Smooth muscle cell (in vitro differentiated cells): ENCODE measurements around the gene ASB6. TPM values are rescaled to one million over a fixed set of nuclear protein-coding genes. Genes with fewer than 3 reads are reported as not detected.
"Not testable (repeated sequence)": the region's sequence is repeated elsewhere in the genome, so short reads cannot be mapped to it uniquely, and the experiment has no call there.

Experiments
- DNase-seq: peaks from one replicate; lab custom pipeline; 2025; ENCODE audit not compliant: unreplicated experiment; lab: John Stamatoyannopoulos, UW
- H2AFZ ChIP-seq: fragments of 200-600 bp; sonication (generic); 2 replicates; pipeline ENCODE4 v1.6.0; 2016; ENCODE audit warnings: antibody characterized with exemption, low read depth, mild to moderate bottlenecking
- H3F3A ChIP-seq: fragments of 200-600 bp; sonication (generic); 2 replicates; pipeline ENCODE4 v1.6.0; 2017; ENCODE audit warnings: antibody characterized with exemption, low read depth
- H3K27ac ChIP-seq: fragments of 200-600 bp; sonication (generic); 2 replicates; pipeline ENCODE4 v1.5.1; 2016; ENCODE audit warnings: low read depth, mild to moderate bottlenecking
- H3K27me3 ChIP-seq: fragments of 200-600 bp; sonication (generic); 2 replicates; pipeline ENCODE4 v1.6.1; 2016; ENCODE audit warnings: low read depth, mild to moderate bottlenecking
- H3K36me3 ChIP-seq: fragments of 200-600 bp; sonication (generic); 2 replicates; pipeline ENCODE4 v1.5.1; 2016; ENCODE audit warnings: low read depth
- H3K4me1 ChIP-seq: fragments of 200-600 bp; sonication (generic); 2 replicates; pipeline ENCODE4 v1.5.1; 2016; ENCODE audit warnings: low read depth
- H3K4me2 ChIP-seq: fragments of 200-600 bp; sonication (generic); 2 replicates; pipeline ENCODE4 v1.6.0; 2016; ENCODE audit warnings: mild to moderate bottlenecking
- H3K4me3 ChIP-seq: fragments of 200-600 bp; sonication (generic); 2 replicates; pipeline ENCODE4 v1.5.1; 2016; ENCODE audit warnings: mild to moderate bottlenecking
- H3K79me2 ChIP-seq: fragments of 200-600 bp; sonication (generic); 2 replicates; pipeline ENCODE4 v1.6.0; 2016; ENCODE audit warnings: low read depth, mild to moderate bottlenecking
- H3K9ac ChIP-seq: fragments of 200-600 bp; sonication (generic); 2 replicates; pipeline ENCODE4 v1.6.0; 2016; ENCODE audit warnings: low read depth
- H3K9me3 ChIP-seq: fragments of 200-600 bp; sonication (generic); replicated peaks from 2 replicates; pipeline ENCODE4 v1.5.1; 2016; ENCODE audit warnings: low read depth
- H4K20me1 ChIP-seq: fragments of 200-600 bp; sonication (generic); 2 replicates; pipeline ENCODE4 v1.6.0; 2016; ENCODE audit warnings: low read depth
- WGBS: methylation state at CpG from one replicate; pipeline ENCODE4 v1.1.7; 2016; ENCODE audit warnings: low lambda C conversion rate; 5-methylcytosine and 5-hydroxymethylcytosine counted together
- polyA plus RNA-seq: library from polyadenylated mRNA; unstranded; fragments of >200 nt; fragmentation: Nextera tagmentation; extraction: Ambion mirVana; gene quantifications from 2 replicates; pipeline ENCODE4 v1.2.1, GENCODE V29; 2016
- total RNA-seq: library from RNA; depleted of rRNA; stranded (reverse); fragments of >200 nt; gene quantifications from 2 replicates; pipeline ENCODE4 v1.2.3, GENCODE V29; 2014
- TF ChIP-seq, protein P1 (sequence below): fragments of 200-600 bp; sonication (generic); IDR thresholded peaks from 2 replicates; pipeline ENCODE4 v1.5.1; 2017; ENCODE audit warnings: borderline replicate concordance, mild to moderate bottlenecking, antibody characterized with exemption; ENCODE audit not compliant: insufficient read depth, poor library complexity, severe bottlenecking

The ASB6 gene
- total and polyA plus RNA-seq, 2 experiments from 2014 or later = 13.8 to 26.0 TPM

GRCh38 chr9:129664746-129665388, 22.9 kb upstream of the ASB6 start:
- 9% methylated on average over 20 of the region's 36 CpGs for WGBS
- peak overlapping the region; percentile 57 for H3K4me3 ChIP-seq

GRCh38 chr9:129662239-129662638, 20.3 kb upstream of the ASB6 start:
- Histone ChIP-seq H3F3A (peaks cover 13% of the 10 kb centered on the region), H3K79me2 (peaks cover 12% of the 10 kb centered on the region)
- not testable (repeated sequence) for H3K4me1 ChIP-seq, H3K27ac ChIP-seq, H3K4me3 ChIP-seq, H3K36me3 ChIP-seq, H4K20me1 ChIP-seq, H2AFZ ChIP-seq, H3K9ac ChIP-seq, H3K4me2 ChIP-seq, H3K27me3 ChIP-seq, H3K9me3 ChIP-seq, DNase-seq
- WGBS = 98% methylated on average over 3 of the region's 3 CpGs

More at GRCh38 chr9:129664746-129665388, 22.9 kb upstream of the ASB6 start:
- DNase-seq = peak; percentile 50
- Histone ChIP-seq H3F3A (peaks cover 13% of the 10 kb centered on the region), H3K27ac (peak overlapping the region; percentile 45), H3K79me2 (peaks cover 32% of the 10 kb centered on the region), H2AFZ (peak overlapping the region; percentile 87), H3K9me3 (no peaks in the 10 kb centered on the region), H3K9ac (no peak overlapping the region), H3K27me3 (no peaks in the 10 kb centered on the region), H3K4me2 (peak overlapping the region; percentile 91), H4K20me1 (peaks cover 17% of the 10 kb centered on the region), H3K4me1 (peaks cover 7% of the 10 kb centered on the region), H3K36me3 (no peaks in the 10 kb centered on the region)
- TF ChIP-seq, protein P1, sequence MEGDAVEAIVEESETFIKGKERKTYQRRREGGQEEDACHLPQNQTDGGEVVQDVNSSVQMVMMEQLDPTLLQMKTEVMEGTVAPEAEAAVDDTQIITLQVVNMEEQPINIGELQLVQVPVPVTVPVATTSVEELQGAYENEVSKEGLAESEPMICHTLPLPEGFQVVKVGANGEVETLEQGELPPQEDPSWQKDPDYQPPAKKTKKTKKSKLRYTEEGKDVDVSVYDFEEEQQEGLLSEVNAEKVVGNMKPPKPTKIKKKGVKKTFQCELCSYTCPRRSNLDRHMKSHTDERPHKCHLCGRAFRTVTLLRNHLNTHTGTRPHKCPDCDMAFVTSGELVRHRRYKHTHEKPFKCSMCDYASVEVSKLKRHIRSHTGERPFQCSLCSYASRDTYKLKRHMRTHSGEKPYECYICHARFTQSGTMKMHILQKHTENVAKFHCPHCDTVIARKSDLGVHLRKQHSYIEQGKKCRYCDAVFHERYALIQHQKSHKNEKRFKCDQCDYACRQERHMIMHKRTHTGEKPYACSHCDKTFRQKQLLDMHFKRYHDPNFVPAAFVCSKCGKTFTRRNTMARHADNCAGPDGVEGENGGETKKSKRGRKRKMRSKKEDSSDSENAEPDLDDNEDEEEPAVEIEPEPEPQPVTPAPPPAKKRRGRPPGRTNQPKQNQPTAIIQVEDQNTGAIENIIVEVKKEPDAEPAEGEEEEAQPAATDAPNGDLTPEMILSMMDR = no peak

DNA sequence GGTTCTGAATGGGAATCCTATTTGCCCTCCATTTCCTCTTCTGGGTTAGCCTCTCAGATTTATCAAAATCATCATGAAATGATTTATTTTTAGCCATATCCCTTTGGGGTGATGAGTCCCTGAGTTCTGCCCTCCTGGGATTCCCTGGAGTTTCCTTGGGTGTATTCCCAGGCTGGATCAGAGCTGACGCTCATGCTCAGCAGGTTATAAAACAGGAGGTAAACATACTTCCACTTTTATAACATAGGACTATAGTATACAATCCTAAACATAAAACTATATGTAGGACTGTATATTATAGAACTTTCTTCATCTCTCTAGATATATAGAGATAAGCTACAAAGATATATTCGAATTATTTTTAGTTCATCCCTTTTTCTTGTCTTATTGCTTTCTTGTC, 19.1 kb upstream of the ASB6 start:
- Histone ChIP-seq H3K4me1 (no peaks in the 10 kb centered on the region), H3K79me2 (no peaks in the 10 kb centered on the region), H3K27me3 (no peaks in the 10 kb centered on the region), H3K27ac (no peak overlapping the region), H4K20me1 (no peaks in the 10 kb centered on the region), H3K9me3 (no peaks in the 10 kb centered on the region), H2AFZ (no peak overlapping the region), H3K4me2 (no peak overlapping the region), H3K36me3 (no peaks in the 10 kb centered on the region), H3K9ac (no peak overlapping the region), H3F3A (peaks cover 13% of the 10 kb centered on the region), H3K4me3 (no peak overlapping the region)
- TF ChIP-seq, protein P1 = no peak
- no peak for DNase-seq
- WGBS = 96% methylated on average over 2 of the region's 2 CpGs

GRCh38 chr9:129656795-129657390, 14.9 kb upstream of the ASB6 start:
- no peaks in the 10 kb centered on the region for H3K27me3 ChIP-seq
- H4K20me1 ChIP-seq = no peaks in the 10 kb centered on the region
- no peaks in the 10 kb centered on the region for H3K4me1 ChIP-seq
- no peaks in the 10 kb centered on the region for H3K36me3 ChIP-seq
- peaks cover 11% of the 10 kb centered on the region for H3F3A ChIP-seq
- H2AFZ ChIP-seq = no peak overlapping the region
- no peak overlapping the region for H3K9ac ChIP-seq
- H3K27ac ChIP-seq = peak overlapping the region; percentile 46
- H3K4me2 ChIP-seq = peak overlapping the region; percentile 18
- no peak for DNase-seq
- H3K4me3 ChIP-seq = no peak overlapping the region
- TF ChIP-seq, protein P1 = no peak
- no peaks in the 10 kb centered on the region for H3K9me3 ChIP-seq
- WGBS = 26% methylated on average over 12 of the region's 12 CpGs
- H3K79me2 ChIP-seq = no peaks in the 10 kb centered on the region
